HCT116 (cell line): Measurements from ENCODE around the gene ARPP21. TPM values are rescaled to one million over a fixed set of nuclear protein-coding genes. Genes with fewer than 3 reads are reported as not detected.

Experiments used
- ATAC-seq: fragments of 200-7000 bp; cut with Tn5 transposase; 2 replicates; pipeline ENCODE4 v1.9.1; 2020; ENCODE audit warnings: mild to moderate bottlenecking, moderate library complexity
- BruUV-seq: library from RNA; stranded (reverse); fragments of 400-500 nt; replicated peaks from 2 replicates; lab custom pipeline; 2021; lab: Mats Ljungman, UMichigan
- CTCF ChIA-PET: fragments of 300-600 bp; sonication (Branson Sonifier 250); formaldehyde crosslinking; loops from one replicate; lab custom pipeline; 2021; ENCODE audit warnings: antibody characterized with exemption; lab: Charles Lee
- POLR2A ChIA-PET: fragments of 300-600, 350-600 bp; sonication (Branson Sonifier 250); formaldehyde crosslinking; loops from one replicate; lab custom pipeline; 2021; ENCODE audit warnings: antibody characterized with exemption; lab: Charles Lee
- RAD21 ChIA-PET, 2 experiments: fragments of 300-600 bp; sonication (Branson Sonifier 250); formaldehyde crosslinking; loops; one replicate each; lab custom pipeline; 2023; ENCODE audit warnings: low total read pairs in 2 of 2; ENCODE audit not compliant: uncharacterized antibody in 2 of 2, unreplicated experiment in 2 of 2, low non-redundant PET in 1 of 2; lab: Charles Lee
- DNase-seq: peaks from one replicate; pipeline ENCODE4 v3.0.0-alpha.2; 2010; ENCODE audit warnings: low read depth, low spot score
- H2AFZ ChIP-seq: fragments of 200-600 bp; shearing (Covaris generic), sonication (generic); 2 replicates; pipeline ENCODE4 v1.6.1; 2017; ENCODE audit warnings: low read depth, mixed run types, mixed read lengths, antibody characterized with exemption, low read length; ENCODE audit not compliant: poor library complexity, severe bottlenecking
- H3K27ac ChIP-seq: 2 replicates; pipeline ENCODE4 v1.5.1; 2012; ENCODE audit warnings: low read depth, low read length
- H3K27me3 ChIP-seq: fragments of 200-600 bp; sonication (generic); 2 replicates; pipeline ENCODE4 v1.6.1; 2016; ENCODE audit warnings: mixed run types, low read length, mixed read lengths; ENCODE audit not compliant: insufficient read depth
- H3K36me3 ChIP-seq, 2 experiments: fragments of 200-500 bp in 1 of 2; fragments of 200-600 bp in 1 of 2; sonication (Bioruptor generic) in 1 of 2; sonication (generic) in 1 of 2; 2 replicates each; pipeline versions ENCODE4 v1.5.1 to v1.6.1; 2014 to 2016; ENCODE audit warnings: low read length in 2 of 2, inconsistent platforms in 1 of 2, mixed read lengths in 1 of 2, mixed run types in 1 of 2; ENCODE audit not compliant: insufficient read depth in 2 of 2, control insufficient read depth in 1 of 2
- H3K4me1 ChIP-seq, 2 experiments: fragments of 200-600 bp in 1 of 2; sonication (generic) in 1 of 2; 2 replicates each; pipeline versions ENCODE4 v1.5.1 to v1.6.1; 2012 to 2017; ENCODE audit warnings: low read length in 2 of 2, inconsistent platforms in 1 of 2, mild to moderate bottlenecking in 1 of 2, mixed read lengths in 1 of 2, mixed run types in 1 of 2, moderate library complexity in 1 of 2; ENCODE audit not compliant: insufficient read depth in 2 of 2, control insufficient read depth in 1 of 2
- H3K4me2 ChIP-seq: fragments of 200-600 bp; sonication (generic); 2 replicates; pipeline ENCODE4 v1.6.1; 2017; ENCODE audit warnings: mixed run types, low read length, mixed read lengths
- H3K4me3 ChIP-seq, 2 experiments: fragments of 200-600 bp in 1 of 2; sonication (generic) in 1 of 2; replicated peaks in 1 of 2; 2 replicates each; pipeline ENCODE4 v1.5.1; 2011 to 2016; ENCODE audit warnings: low read length in 2 of 2, control low read depth in 1 of 2, low read depth in 1 of 2, mild to moderate bottlenecking in 1 of 2, mixed read lengths in 1 of 2, mixed run types in 1 of 2
- H3K79me2 ChIP-seq: fragments of 200-600 bp; sonication (generic); 2 replicates; pipeline ENCODE4 v1.6.1; 2017; ENCODE audit warnings: mild to moderate bottlenecking, mixed run types, low read length, moderate library complexity, mixed read lengths; ENCODE audit not compliant: insufficient read depth
- H3K9ac ChIP-seq: fragments of 200-600 bp; sonication (generic); 2 replicates; pipeline ENCODE4 v1.6.1; 2016; ENCODE audit warnings: low read length, mixed read lengths
- H3K9me2 ChIP-seq: fragments of 200-600 bp; sonication (generic), shearing (Covaris generic); 2 replicates; pipeline ENCODE4 v1.6.1; 2017; ENCODE audit warnings: mixed run types, mild to moderate bottlenecking, moderate library complexity; ENCODE audit not compliant: insufficient read depth
- H3K9me3 ChIP-seq, 2 experiments: fragments of 200-500 bp in 1 of 2; fragments of 200-600 bp in 1 of 2; sonication (Bioruptor generic) in 1 of 2; sonication (generic) in 1 of 2; 2 replicates each; pipeline ENCODE4 v1.6.1; 2014 to 2017; ENCODE audit warnings: low read length in 2 of 2, mixed read lengths in 2 of 2, inconsistent platforms in 1 of 2, low read depth in 1 of 2, mild to moderate bottlenecking in 1 of 2, mixed run types in 1 of 2, moderate library complexity in 1 of 2; ENCODE audit not compliant: control insufficient read depth in 1 of 2, insufficient read depth in 1 of 2
- H4K20me1 ChIP-seq: fragments of 200-600 bp; sonication (generic), shearing (Covaris generic); 2 replicates; pipeline ENCODE4 v1.6.1; 2017; ENCODE audit warnings: mixed run types, mild to moderate bottlenecking, moderate library complexity; ENCODE audit not compliant: insufficient read depth
- CEBPB ChIP-seq: IDR thresholded peaks from 2 replicates; pipeline ENCODE4 v1.6.1; 2012; ENCODE audit warnings: low read depth
- CTCF ChIP-seq, 3 experiments: fragments of 200-600 bp in 1 of 3; sonication (generic) in 1 of 3; IDR thresholded peaks in 2 of 3; conservative IDR thresholded peaks in 1 of 3; 2 replicates each; pipeline ENCODE4 v1.5.1; 2012 to 2017; ENCODE audit warnings: low read depth in 2 of 3, low read length in 2 of 3, antibody characterized with exemption in 1 of 3, borderline replicate concordance in 1 of 3, control low read depth in 1 of 3, mild to moderate bottlenecking in 1 of 3, mixed read lengths in 1 of 3, mixed run types in 1 of 3, moderate library complexity in 1 of 3; ENCODE audit not compliant: insufficient read depth in 1 of 3
- EGR1 ChIP-seq: IDR thresholded peaks from 2 replicates; pipeline ENCODE4 v1.6.1; 2012; ENCODE audit warnings: low read depth
- ELF1 ChIP-seq: IDR thresholded peaks from 2 replicates; pipeline ENCODE4 v1.6.1; 2012; ENCODE audit warnings: low read depth, borderline replicate concordance
- EZH2 ChIP-seq: fragments of 200-600 bp; sonication (generic); IDR thresholded peaks from 2 replicates; pipeline ENCODE4 v1.6.1; 2017; ENCODE audit warnings: antibody characterized with exemption, mixed run types
- EZH2phosphoT487 ChIP-seq: fragments of 200-600 bp; IDR thresholded peaks from 2 replicates; pipeline ENCODE4 v1.6.1; 2018; ENCODE audit warnings: antibody characterized with exemption, borderline replicate concordance
- FOSL1 ChIP-seq: IDR thresholded peaks from 2 replicates; pipeline ENCODE4 v1.6.1; 2012; ENCODE audit warnings: low read depth
- JUND ChIP-seq: IDR thresholded peaks from 2 replicates; pipeline ENCODE4 v1.6.1; 2012
- POLR2A ChIP-seq: IDR thresholded peaks from 2 replicates; pipeline ENCODE4 v1.7.0; 2011; ENCODE audit warnings: borderline replicate concordance; ENCODE audit not compliant: insufficient read depth, insufficient read length; ENCODE audit errors: extremely low read depth
- POLR2AphosphoS5 ChIP-seq: IDR thresholded peaks from 2 replicates; pipeline ENCODE4 v1.6.1; 2011; ENCODE audit warnings: mild to moderate bottlenecking, low read depth, low read length, moderate library complexity
- RAD21 ChIP-seq: IDR thresholded peaks from 2 replicates; pipeline ENCODE4 v1.6.1; 2012; ENCODE audit warnings: low read depth, mild to moderate bottlenecking
- SIN3A ChIP-seq: IDR thresholded peaks from 2 replicates; pipeline ENCODE4 v1.6.1; 2012; ENCODE audit warnings: low read depth
- SP1 ChIP-seq: IDR thresholded peaks from 2 replicates; pipeline ENCODE4 v1.6.1; 2012; ENCODE audit warnings: low read depth
- YY1 ChIP-seq: IDR thresholded peaks from 2 replicates; pipeline ENCODE4 v1.6.1; 2011; ENCODE audit warnings: low read length, low read depth, moderate library complexity, mild to moderate bottlenecking; ENCODE audit not compliant: insufficient replicate concordance; ENCODE audit errors: extremely low read depth
- ZNF274 ChIP-seq: fragments of 200-500 bp; sonication (Bioruptor generic); IDR thresholded peaks from 2 replicates; pipeline ENCODE4 v1.6.1; 2014; ENCODE audit warnings: mild to moderate bottlenecking, low read depth, low read length, inconsistent platforms
- intact Hi-C: fragments of 100-400 bp; cut with micrococcal nuclease; formaldehyde crosslinking; loops from 2 replicates; pipeline ENCODE4 v1.10.0; 2022
- total RNA-seq: library from RNA; stranded (reverse); gene quantifications from one replicate; pipeline ENCODE4 v1.2.1, GENCODE V29; 2021; ENCODE audit not compliant: unreplicated experiment
- TF ChIP-seq, protein P1 (sequence below): IDR thresholded peaks from 2 replicates; pipeline ENCODE4 v1.6.1; 2011; ENCODE audit warnings: mild to moderate bottlenecking, low read length, moderate library complexity; ENCODE audit not compliant: insufficient replicate concordance; ENCODE audit errors: extremely low read depth
- TF ChIP-seq, protein P2 (sequence below): IDR thresholded peaks from 2 replicates; pipeline ENCODE4 v1.6.1; 2012
- TF ChIP-seq, protein P3 (sequence below): IDR thresholded peaks from 2 replicates; pipeline ENCODE4 v1.6.1; 2012; ENCODE audit warnings: low read depth

The ARPP21 gene
- total RNA-seq, 1 experiment from 2014 or later: not detected

DNA sequence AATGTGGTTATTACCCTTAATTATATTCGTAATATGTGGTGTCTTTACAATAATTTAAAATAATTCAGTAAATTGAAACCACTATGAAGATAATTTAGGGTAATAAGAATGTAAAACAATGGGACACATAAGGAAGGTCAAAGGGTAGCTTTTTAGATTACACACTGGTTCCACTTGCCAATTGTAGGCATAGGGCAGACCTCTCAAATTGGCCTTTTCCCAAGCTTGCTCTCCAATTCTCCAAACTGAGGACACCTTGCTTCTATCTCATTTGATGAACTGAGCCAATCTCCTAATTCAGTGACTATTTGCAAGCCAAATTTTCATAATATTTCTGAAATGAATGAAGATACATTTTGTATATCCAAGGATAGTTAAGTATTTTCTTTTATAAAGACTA lies 151.4 kb downstream of the ARPP21 start:
- H4K20me1 ChIP-seq: no peaks in the 10 kb centered on the region
- TF ChIP-seq ZNF274 (no peak), CTCF (IDR thresholded peaks at IDR 0.05 in 2 of 3, conservative IDR thresholded peaks at IDR 0.05 in 1 of 3; ENCODE audit: borderline replicate concordance in 1 of 3, insufficient read depth in 1 of 3, low read depth in 2 of 3, low read length in 2 of 3) (no peak), FOSL1 (no peak), EZH2 (no peak), POLR2AphosphoS5 (no peak), CEBPB (no peak), SIN3A (no peak), JUND (no peak), RAD21 (no peak), YY1 (no peak), SP1 (no peak), POLR2A (no peak), EGR1 (no peak), EZH2phosphoT487 (no peak), ELF1 (no peak)
- TF ChIP-seq, protein P1, sequence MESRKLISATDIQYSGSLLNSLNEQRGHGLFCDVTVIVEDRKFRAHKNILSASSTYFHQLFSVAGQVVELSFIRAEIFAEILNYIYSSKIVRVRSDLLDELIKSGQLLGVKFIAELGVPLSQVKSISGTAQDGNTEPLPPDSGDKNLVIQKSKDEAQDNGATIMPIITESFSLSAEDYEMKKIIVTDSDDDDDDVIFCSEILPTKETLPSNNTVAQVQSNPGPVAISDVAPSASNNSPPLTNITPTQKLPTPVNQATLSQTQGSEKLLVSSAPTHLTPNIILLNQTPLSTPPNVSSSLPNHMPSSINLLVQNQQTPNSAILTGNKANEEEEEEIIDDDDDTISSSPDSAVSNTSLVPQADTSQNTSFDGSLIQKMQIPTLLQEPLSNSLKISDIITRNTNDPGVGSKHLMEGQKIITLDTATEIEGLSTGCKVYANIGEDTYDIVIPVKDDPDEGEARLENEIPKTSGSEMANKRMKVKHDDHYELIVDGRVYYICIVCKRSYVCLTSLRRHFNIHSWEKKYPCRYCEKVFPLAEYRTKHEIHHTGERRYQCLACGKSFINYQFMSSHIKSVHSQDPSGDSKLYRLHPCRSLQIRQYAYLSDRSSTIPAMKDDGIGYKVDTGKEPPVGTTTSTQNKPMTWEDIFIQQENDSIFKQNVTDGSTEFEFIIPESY: no peak
- TF ChIP-seq, protein P2, sequence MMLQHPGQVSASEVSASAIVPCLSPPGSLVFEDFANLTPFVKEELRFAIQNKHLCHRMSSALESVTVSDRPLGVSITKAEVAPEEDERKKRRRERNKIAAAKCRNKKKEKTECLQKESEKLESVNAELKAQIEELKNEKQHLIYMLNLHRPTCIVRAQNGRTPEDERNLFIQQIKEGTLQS: no peak
- TF ChIP-seq, protein P3, sequence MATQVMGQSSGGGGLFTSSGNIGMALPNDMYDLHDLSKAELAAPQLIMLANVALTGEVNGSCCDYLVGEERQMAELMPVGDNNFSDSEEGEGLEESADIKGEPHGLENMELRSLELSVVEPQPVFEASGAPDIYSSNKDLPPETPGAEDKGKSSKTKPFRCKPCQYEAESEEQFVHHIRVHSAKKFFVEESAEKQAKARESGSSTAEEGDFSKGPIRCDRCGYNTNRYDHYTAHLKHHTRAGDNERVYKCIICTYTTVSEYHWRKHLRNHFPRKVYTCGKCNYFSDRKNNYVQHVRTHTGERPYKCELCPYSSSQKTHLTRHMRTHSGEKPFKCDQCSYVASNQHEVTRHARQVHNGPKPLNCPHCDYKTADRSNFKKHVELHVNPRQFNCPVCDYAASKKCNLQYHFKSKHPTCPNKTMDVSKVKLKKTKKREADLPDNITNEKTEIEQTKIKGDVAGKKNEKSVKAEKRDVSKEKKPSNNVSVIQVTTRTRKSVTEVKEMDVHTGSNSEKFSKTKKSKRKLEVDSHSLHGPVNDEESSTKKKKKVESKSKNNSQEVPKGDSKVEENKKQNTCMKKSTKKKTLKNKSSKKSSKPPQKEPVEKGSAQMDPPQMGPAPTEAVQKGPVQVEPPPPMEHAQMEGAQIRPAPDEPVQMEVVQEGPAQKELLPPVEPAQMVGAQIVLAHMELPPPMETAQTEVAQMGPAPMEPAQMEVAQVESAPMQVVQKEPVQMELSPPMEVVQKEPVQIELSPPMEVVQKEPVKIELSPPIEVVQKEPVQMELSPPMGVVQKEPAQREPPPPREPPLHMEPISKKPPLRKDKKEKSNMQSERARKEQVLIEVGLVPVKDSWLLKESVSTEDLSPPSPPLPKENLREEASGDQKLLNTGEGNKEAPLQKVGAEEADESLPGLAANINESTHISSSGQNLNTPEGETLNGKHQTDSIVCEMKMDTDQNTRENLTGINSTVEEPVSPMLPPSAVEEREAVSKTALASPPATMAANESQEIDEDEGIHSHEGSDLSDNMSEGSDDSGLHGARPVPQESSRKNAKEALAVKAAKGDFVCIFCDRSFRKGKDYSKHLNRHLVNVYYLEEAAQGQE: no peak
- intact Hi-C loops: no loop called here
- H3K9me3 ChIP-seq: peaks cover 3 to 11% of the 10 kb centered on the region in 2 experiments; a peak in 2 of 4 replicates
- DNase-seq (no peak), ATAC-seq (no peak)
- H3K4me1 ChIP-seq: no peaks in the 10 kb centered on the region
- no peaks in the 10 kb centered on the region for H3K27me3 ChIP-seq
- no peak overlapping the region for H3K4me3 ChIP-seq
- ChIA-PET CTCF (no interaction called here), POLR2A (no interaction called here), RAD21 (no interaction called here)
- H2AFZ ChIP-seq: no peak overlapping the region
- H3K9ac ChIP-seq: no peak overlapping the region
- no peaks in the 10 kb centered on the region for H3K36me3 ChIP-seq
- H3K4me2 ChIP-seq: no peak overlapping the region
- no TSS peak for BruUV-seq
- H3K9me2 ChIP-seq: no peaks in the 10 kb centered on the region
- H3K79me2 ChIP-seq: no peaks in the 10 kb centered on the region
- H3K27ac ChIP-seq: no peak overlapping the region
